HG03439 (cell line): Measurements from ENCODE around the gene RNF5.
A peak's percentile ranks its signal among the peaks of the same experiment; 100 is the strongest.
"Not testable (repeated sequence)": the region's sequence is repeated elsewhere in the genome, so short reads cannot be mapped to it uniquely, and the experiment has no call there.

Source experiments
- ATAC-seq: cut with Tn5 transposase; IDR thresholded peaks from one replicate; pipeline ENCODE4 v1.9.1; 2021; ENCODE audit warnings: mild to moderate bottlenecking, moderate library complexity; ENCODE audit not compliant: unreplicated experiment

RNF5 gene

DNA sequence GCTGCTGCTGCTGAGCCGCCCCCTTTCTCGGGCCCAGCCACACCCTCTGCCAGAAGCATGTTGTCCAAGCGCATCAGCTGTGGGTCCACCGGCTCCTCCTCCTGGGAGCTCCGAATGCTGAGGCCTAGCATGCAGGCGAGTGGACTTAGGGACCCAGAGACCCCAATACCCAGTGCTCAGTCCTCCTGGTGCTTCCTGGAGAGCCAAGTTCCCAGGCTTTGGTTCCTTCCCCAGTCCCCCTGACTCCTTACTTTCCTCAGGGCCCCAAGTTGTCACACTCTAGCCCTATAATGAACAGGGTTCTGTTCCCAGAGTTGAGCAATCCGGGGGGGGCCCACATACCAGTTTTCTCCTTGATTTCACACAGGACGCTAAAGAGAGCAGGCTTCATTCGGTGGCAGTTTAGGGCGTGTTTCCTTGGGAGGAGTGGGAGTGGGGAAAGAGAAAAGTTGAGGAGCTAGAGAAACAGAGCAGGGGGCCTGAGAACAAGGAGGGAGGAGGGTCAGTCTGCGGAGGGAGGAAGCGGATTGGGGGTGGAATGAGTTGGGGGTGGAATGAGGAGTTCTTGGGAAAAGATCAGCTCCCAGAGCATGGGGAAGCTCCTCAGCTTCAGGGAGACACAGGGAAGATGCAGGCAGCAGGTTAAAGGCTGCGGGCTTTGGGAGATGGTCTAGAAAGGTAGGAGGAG is 10.3 kb downstream of the RNF5 start:
- no peak for ATAC-seq

DNA sequence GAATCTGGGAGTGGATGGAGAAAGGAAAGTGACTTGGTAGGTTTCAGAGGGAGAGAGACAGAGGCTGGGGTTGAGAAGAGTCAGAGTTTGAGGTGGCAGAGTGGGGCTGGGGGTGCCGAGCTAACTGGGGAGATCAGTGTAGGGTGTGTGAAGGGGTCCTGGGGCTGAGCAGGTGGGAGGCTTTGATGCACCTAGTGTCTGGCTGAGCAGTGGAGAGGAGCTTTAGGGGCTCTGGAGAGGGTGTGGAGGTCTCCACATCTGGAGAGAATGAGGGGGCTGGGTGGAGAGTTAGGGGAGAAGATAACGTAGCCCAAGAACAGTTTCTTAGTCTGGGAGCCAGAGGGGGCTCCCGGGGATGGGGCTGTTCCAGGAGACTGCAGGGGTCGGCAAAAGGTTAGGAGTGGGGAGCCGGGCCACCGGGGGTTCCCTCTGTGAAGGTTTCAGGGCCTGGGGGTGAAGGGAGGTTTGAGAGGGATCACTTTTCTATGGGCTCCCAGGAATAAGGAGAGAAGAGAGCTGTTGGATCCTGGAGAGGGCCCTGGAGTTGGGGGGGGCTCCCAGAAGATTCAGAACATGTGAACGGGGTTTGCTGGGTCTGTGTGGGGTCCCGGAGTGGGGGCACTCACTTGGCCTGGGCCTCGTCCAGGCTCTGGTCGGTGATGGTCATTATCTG is 11.0 kb downstream of the RNF5 start:
- ATAC-seq, result no peak

DNA sequence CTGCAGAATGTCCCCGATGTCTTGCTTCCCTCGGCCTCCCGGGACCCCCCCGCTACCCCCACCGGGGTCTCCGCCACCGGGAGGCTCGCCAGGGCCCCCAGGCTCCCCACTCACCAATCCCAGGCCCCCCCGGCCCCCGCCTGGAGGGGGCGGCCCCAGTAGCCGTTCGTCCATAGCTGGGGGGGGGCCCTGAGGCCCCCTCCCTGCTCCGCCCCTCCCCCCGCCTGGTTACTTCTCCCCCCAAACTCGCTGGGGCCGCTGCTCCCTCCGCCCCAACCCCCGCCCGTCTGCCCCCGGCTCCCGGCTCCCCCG is 11.5 kb downstream of the RNF5 start:
- ATAC-seq, result no peak

DNA sequence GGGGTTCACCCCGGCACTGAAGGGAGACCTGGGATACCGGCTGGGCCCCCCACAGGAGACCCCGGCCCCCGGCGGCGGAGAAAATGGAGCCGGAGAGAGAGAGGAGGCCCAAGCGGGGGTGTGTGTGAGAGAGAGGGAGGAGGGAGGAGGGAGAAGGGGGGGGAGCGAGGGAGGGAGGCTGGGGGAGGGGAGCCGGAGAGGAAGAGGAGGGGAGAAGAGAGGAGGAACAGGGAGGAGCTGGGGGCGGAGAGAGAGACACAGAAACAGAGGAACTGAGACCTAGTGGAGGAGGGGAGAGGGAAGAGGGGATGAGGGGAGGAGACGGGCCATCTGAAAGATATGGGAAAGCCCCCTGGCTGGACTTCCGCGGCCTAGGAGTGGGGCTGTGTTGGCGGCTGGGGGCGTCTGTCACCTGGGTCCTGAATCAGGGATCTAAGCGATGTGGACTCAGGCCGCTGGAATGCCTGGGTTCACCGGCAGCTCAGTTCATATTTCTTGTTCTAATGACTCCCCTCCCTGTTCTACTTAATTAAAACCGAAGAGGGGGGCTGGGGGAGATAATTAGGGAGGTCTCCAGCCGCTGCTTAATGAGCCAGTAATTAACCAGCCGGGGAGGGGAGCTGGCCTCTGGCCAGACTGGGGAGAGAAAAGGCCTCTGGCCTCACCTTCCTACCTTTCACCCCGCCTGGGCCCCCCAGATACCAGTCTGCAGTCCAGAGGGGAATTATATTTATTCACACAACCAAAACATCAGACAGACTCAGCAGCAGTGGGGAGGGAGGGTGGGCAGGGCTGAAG is 12.0 kb downstream of the RNF5 start, which contains the start of gene PBX2:
Gene PBX2, minus strand, starts transcription at position 149 of the 798 bp plus-strand sequence. CDS start 287 bp downstream, outside the sequence.
- peak; percentile 47 for ATAC-seq

DNA sequence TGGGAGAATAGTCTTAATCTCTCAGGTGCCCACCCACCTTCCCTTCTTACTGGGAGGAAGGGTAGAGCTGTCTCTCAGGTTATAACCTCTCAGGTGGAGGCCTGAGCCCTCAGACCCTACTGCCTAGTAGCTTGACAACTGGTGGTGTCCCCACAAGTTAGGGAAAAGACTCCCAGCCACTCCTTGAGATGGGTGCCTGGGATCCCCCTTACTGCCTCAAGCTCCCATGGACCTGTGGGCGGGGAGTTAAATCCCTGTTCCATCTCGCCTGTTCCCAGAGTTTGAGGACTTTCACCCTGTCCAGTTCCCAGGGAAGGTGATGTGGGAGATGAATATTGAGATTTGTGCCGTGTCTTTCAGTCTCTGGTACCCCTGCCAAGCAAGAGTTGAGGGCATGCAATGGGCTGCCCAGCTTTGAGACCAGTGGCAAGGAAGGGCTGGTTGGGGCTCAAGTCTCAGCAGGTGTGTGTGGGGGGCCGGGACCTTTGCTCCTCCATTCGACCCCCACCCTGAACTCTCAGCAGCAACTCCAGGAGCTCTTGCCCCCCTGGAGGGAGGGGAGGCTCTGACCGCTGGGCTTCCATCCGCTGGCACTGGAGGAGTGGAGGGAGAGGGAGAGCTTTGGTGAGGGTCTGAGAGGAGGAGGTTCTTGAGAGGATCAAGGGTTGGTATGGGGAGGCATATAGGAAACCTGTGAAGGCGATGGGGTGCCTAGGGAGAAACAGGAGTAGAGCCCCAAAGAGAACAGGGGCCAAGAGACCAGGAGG is 12.9 kb downstream of the RNF5 start:
- ATAC-seq, result no peak

DNA sequence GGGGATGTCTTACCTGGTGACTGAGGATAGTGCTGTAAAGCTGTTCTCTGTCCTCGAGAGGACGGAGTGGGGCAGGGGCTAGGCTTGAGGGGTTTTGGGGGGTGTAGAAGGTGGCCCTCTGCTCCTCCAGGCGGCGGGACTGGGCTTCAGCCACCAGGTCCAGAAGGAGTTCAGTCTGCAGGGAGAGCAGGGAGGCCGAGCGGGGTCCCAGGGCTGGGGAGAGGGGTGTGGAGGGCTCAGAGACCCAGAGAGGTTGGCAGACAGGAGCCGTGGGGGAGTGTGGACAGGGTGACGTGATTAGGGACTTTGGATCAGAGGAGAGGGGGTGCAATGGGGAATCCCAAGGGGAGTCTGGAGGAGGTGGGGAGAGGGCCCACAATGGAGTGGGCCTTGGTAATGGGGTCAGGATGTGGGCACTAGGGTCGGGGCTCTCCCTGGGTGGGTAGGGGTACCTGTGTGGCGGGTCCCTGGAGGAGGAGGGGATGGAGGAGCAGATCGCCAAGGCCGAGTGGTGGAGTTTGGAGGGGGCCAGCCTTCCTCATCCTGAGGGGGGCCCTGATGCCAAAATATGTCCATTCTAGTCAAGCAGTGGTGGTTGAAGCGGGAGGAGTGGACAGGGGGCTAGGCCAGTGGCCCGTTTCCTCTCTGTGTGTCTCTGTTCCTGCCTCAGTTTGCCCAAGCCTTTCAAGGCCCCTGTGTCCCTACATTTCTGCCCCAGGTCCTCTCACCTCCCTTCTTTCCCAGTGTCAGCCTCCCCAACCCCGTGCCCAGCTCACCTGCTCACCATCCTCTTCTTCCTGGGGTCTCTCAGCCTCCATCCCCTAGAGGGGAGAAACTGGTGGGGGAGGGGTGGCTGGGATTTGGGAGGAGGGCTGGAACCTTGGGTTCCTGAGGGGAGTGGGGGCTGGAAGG is 13.7 kb downstream of the RNF5 start:
- ATAC-seq, result no peak

DNA sequence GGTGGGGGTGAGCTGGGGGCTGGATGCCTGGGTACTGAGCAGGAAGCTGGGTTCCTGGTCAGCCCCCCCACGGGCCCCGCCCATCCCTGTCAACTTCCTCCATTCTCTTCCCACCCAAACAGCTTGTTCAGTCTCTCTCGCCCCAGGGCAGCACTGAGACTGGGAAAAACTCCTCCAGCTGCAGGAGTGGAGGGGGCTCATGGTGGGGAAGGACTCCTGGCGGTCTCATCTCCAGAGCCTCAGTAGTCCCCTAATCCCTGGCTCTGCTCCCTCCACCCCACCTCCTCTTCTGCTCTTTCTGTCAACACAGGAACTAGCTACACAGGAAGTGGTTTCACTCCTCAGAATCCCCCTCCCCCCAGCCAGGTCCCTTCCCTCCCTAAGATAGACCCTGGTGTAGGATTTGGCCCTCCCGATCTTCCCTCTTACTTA is 14.4 kb downstream of the RNF5 start, which contains the start of gene GPSM3:
Gene GPSM3, minus strand, starts transcription at position 36 of the 432 bp plus-strand sequence. CDS start 130 bp downstream, outside the sequence.
- ATAC-seq, result no peak

DNA sequence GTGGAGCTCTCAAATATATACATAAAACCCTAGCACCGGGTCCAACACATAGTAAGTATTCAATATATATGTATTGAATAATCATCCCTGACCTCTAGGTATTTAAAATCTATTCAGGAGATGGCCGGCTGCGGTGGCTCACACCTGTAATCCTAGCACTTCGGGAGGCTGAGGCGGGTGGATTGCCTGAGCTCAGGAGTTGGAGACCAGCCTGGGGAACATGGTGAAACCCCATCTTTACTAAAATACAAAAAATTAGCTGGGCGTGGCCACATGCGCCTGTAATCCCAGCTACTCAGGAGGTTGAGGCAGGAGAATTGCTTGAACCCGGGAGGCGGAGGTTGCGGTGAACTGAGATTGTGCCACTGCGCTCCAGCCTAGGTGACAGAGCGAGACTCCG is 14.9 kb downstream of the RNF5 start:
- ATAC-seq, result not testable (repeated sequence)

DNA sequence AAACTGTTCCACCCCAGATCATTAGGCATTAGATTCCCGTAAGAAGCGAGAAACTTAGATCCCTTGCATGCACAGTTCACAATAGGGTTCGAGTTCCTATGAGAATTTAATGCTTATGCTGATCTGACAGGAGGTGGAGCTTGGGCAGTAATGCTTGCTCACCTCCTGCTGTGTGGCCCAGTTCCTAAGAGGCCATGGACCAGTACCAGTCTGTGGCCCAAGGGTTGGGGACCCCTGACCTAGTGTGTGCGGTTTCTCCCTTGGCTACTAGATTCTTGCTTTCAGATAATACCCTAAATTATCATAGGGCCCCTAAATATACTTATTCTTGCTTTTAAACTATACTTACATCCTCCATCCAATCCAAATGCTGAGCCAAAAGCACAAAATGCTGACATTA is 16.2 kb downstream of the RNF5 start:
- ATAC-seq, result no peak

DNA sequence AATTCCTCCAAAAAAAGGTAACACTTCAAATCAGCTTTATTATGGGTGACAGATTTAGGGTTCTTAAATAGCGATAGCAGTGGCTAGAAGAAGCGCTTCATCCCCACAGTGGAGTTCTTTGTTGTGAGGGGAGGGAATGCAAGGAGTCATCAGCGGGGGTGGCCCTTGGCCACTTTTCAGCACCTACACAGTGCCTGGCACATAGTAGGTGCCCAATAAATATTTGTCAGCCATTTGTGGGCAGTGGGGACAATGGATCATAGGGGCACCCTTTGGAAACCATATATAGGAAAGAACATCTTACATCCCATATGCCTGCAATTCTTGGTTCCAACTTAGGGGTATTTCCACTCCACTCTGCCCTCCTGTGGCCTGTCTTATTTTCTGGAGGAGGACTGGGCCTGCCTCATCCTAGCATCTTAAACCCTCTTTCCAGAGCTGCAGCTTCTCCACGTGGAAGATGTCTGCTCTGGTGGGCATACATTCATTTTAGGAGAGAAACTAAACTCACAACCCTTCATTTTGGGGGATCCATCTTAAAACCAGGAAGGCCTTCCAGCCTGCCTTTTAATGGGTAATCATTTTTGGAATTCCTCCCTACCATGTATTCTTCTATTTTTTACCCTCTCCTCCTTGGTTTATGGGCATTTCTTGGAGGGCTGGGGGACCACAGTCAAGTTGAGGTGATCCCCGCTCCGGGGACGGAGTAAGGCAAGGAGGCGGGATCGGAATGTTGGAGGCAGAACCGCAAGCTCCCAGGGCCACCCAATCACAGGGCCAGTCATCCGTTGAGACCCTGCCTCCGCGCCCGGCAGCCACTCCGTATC is 16.8 kb downstream of the RNF5 start:
- ATAC-seq, result no peak

DNA sequence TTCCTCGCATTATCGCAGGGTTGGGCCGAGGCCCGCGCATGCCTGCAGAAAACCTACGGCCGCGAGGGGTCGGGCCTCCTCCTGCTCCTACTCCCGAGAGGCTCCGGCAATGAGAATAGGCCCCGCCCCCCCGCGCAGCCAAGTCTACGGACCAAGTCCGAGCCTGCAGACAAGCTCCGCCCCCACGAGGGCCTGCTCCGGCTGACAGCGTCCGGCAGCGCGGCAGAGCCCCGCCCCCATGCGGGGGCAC is 17.4 kb downstream of the RNF5 start:
- ATAC-seq, result peak; percentile 78

DNA sequence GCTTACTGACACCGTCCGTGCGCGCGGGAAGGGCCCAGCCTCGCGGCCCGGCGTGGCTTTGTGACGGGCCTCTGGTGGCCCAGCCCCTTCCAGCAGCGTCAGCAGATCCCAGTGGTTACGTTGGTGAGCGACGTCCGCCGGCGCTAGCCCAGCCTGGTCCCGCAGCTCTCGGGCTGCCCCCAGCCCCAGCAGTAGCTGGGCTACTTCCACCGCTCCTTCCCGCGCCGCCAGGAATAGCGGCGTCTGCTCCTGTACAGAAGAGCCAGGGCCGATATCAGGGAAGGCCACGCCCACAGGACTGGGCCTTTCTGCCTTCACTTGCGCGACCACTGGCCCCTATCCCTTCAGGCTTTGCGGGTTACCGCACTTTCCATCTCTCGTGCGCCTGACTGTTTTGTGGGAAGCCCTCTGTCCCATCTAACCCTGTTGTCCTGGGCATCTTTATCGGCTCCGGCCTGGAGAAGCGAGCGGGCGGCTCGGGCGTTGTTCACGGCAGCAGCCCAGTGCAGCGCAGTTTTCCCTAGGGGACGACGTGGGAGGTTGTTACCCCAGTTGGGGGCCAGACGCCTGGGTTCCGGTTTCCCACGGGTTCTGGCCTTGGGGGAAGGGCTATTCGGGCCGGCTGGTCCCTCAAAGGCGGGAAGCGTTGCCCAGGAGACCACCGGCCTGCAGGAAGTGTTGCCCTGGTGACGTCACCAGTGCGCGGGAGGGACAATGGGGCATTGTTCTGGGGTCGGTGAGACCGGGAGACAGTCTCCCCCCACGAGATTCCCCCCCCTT is 17.9 kb downstream of the RNF5 start:
- peak; percentile 76 for ATAC-seq

DNA sequence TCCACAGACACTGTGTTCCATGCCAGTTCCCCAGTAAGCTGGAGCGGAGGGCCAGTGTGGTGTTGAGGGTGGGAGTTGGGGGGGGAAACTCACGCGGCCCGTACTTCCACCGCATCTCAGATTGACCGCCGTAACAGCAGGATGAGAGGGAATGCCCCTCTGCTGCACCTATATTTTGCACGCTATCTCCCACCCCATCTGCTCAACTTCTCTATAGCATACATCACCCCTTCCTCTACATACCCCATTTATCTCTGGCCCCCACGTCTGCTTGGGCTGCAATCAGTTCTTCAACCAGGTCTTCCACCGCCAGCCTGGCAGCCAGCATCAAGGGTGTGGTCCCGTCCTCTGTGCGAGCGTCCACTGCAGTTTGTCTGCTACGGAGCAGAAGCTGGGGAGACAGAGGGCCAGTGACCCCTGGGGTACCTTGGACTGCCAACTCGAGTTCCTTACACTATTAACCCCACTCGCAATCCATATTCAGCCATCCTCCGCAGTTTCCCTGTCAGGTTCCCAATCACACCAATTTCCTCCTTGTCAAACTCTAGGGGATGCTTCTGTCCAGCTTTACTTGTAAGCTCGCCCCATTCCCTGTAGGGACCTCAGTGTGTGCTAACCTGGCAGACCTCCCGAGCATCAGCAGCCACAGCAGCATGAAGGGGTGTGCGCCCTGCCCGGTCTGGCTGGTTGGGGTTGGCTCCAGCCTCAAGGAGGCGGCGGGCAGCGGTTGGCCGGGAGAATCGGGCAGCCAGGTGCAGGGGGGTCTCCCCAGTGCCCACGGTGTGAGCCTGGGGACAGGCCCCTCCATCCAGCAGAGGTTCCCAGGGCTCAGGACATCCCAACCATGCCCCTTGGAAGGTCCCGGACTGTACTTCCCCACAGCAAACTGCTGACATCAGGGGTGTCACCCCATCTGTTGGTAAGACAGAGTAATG is 18.7 kb downstream of the RNF5 start:
- no peak for ATAC-seq

DNA sequence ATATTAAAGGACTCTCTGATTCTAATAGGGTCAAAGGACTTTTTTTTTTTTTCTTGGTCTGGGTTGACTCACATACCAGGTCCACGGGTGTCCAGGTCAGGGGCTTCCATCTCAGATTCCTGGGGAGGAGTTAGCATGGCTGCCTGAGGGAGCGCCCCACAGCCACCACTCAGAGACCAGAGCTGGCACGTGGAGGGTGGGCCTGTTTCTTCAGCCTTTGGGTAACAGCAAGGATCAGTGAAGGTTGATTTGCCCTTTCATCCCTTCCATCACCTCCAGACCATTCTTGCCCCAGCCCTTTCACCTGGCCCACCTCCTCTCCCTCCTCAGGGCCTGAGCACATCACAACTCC is 20.1 kb downstream of the RNF5 start:
- ATAC-seq, result no peak

DNA sequence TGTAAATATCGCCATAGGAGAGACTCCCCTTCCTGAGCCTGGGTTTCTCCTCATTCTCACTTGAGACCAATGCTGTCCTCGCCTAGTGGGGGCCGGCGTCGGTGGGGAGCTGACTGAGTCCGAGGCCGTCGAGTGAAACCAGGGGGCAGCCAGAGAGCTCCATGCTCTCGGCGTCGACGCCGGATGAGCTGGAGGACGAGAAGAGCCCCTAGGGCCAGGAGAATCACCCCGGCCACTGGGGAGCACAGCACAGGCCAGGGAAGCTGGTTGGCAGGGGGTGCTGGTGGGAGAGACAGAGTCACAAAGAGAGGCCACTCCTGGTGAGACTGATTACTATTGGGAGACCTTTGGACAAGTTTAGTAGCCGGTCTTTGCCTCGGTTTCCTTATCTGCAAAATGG is 20.7 kb downstream of the RNF5 start:
- ATAC-seq, result no peak

DNA sequence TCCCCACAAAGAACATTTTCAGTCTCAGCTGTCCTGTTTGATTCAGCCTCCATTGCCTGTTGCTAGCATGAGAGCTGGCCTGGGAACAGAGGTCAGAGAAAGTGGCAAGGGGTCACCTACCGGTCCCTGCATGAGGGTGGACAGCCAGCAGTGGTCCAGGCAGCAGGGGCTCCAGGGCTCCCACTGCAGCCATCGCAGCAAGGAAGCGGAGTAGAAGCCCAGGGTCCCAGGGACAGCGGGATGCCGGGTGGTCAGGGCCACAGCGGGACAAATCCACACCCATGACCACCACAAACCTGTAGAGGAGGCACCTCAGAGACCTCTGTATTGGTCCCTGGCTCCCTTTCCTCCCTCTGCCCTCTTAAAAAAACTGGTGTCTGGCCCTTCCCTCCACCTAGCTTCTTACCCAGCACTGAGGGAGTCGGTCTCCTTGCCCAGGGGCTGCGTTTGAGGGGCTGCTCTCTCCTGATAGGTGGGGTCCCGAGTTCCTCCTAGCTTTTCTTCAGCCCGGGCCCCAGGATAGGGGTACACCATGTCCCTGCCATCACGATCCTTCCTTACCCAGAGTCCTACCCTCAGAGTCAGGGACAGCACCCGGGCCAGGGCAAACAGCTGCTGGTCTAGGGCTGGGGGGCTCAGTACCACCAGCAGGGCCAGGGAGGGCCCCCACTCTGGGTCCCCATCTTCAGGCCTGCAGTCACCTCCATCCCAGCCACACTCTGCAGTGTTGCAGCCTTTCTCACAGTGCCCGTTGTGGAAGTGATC is 22.7 kb downstream of the RNF5 start:
- ATAC-seq, result no peak

DNA sequence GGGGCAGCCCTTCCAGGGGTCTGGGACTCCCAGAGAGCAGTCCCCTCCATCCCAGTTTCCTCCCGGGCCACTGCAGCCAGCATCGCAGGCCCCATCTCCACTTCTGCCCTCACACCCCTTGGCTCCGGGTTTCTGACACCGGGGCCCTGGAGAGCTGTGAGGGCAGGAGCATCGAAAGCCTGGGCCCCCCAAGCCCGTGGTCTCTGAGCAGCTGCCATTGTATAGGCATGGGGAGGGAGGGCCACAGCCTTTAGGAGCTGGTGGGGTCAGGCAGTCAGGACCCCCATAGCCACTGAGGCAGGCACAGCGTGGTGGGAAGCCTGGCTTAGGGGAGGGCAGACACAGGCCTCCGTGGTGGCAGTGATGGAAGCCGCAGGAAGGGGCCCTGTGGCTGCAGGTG is 24.0 kb downstream of the RNF5 start:
- no peak for ATAC-seq
